Lower lobe of right lung (tissue), 2 donors: ENCODE results near the gene DOK3. TPM values are rescaled to one million over a fixed set of nuclear protein-coding genes. Genes with fewer than 3 reads are reported as not detected.

ENCODE experiments used
- ATAC-seq, 2 donors: fragments of 200-7000 bp; cut with Tn5 transposase; one replicate each; pipeline ENCODE4 v1.9.1; 2020 to 2022; ENCODE audit warnings: mild to moderate bottlenecking in 2 of 2, moderate library complexity in 2 of 2
- DNase-seq: peaks from one replicate; pipeline ENCODE4 v3.0.0-alpha.2; 2020
- H3K27ac ChIP-seq: fragments of 200-600 bp; one replicate; pipeline ENCODE4 v1.8.0; 2022
- H3K27me3 ChIP-seq: fragments of 200-600 bp; one replicate; pipeline ENCODE4 v1.8.0; 2022; ENCODE audit warnings: low read depth
- H3K36me3 ChIP-seq: fragments of 200-600 bp; one replicate; pipeline ENCODE4 v1.8.0; 2022; ENCODE audit warnings: mild to moderate bottlenecking
- H3K4me1 ChIP-seq: fragments of 200-600 bp; one replicate; pipeline ENCODE4 v1.8.0; 2022
- H3K4me3 ChIP-seq: fragments of 200-600 bp; one replicate; pipeline ENCODE4 v1.8.0; 2022; ENCODE audit warnings: mild to moderate bottlenecking
- H3K9me3 ChIP-seq: fragments of 200-600 bp; one replicate; pipeline ENCODE4 v1.8.0; 2022
- CTCF ChIP-seq: fragments of 200-600 bp; IDR thresholded peaks from one replicate; pipeline ENCODE4 v1.8.0; 2022; ENCODE audit warnings: antibody characterized with exemption, mild to moderate bottlenecking
- intact Hi-C: fragments of 100-400 bp; cut with DNase I; formaldehyde crosslinking; loops from one replicate; pipeline ENCODE4 v1.11.0; 2022
- total RNA-seq: library from RNA; stranded (reverse); fragmentation: NEBNext Ultra II Directional; extraction: Animal tissue kit (Norgen Biotek cat#: 25700); gene quantifications from one replicate; pipeline ENCODE4 v1.2.1, GENCODE V29; 2021
- donor health status: DM: no; HTN: yes; CAD: no; lungs with severe emphysema.

DOK3 gene
- total RNA-seq, 1 donor from 2014 or later: 76.5 TPM

GRCh38 chr5:177507165-177507564, 2.5 kb downstream of the DOK3 start:
- Histone ChIP-seq H3K9me3 (no peaks in the 10 kb centered on the region), H3K27me3 (no peaks in the 10 kb centered on the region), H3K4me3 (peak overlapping the region; percentile 59), H3K27ac (no peak overlapping the region), H3K36me3 (peaks cover 30% of the 10 kb centered on the region), H3K4me1 (peaks cover 28% of the 10 kb centered on the region)
- intact Hi-C loops: no loop called here
- TF ChIP-seq CTCF: no peak
- DNase-seq (no peak), ATAC-seq (no peak)

GRCh38 chr5:177505075-177505474, 4.6 kb downstream of the DOK3 start:
- H3K9me3 ChIP-seq: no peaks in the 10 kb centered on the region
- no peak overlapping the region for H3K4me3 ChIP-seq
- no peak for DNase-seq
- H3K36me3 ChIP-seq: peaks cover 9% of the 10 kb centered on the region
- no peak overlapping the region for H3K27ac ChIP-seq
- no peaks in the 10 kb centered on the region for H3K27me3 ChIP-seq
- TF ChIP-seq CTCF: no peak
- H3K4me1 ChIP-seq: peaks cover 29% of the 10 kb centered on the region
- no peak for ATAC-seq
- intact Hi-C loops: no loop called here

GRCh38 chr5:177504086-177505056, 5.3 kb downstream of the DOK3 start:
- no peak for TF ChIP-seq CTCF
- ATAC-seq (no peak), DNase-seq (no peak)
- no peak overlapping the region for H3K4me3 ChIP-seq
- intact Hi-C loops: no loop called here
- no peaks in the 10 kb centered on the region for H3K27me3 ChIP-seq
- peaks cover 9% of the 10 kb centered on the region for H3K36me3 ChIP-seq
- no peak overlapping the region for H3K27ac ChIP-seq
- H3K9me3 ChIP-seq: no peaks in the 10 kb centered on the region
- peaks cover 27% of the 10 kb centered on the region for H3K4me1 ChIP-seq

- intact Hi-C loops: no loop called here
- no peaks in the 10 kb centered on the region for H3K9me3 ChIP-seq
- peaks cover 9% of the 10 kb centered on the region for H3K36me3 ChIP-seq
- peaks cover 24% of the 10 kb centered on the region for H3K4me1 ChIP-seq
- H3K4me3 ChIP-seq: no peak overlapping the region
- H3K27ac ChIP-seq: no peak overlapping the region
- ATAC-seq (no peak), DNase-seq (no peak)
- no peak for TF ChIP-seq CTCF
- H3K27me3 ChIP-seq: no peaks in the 10 kb centered on the region
These were observed 6.1 kb downstream of the DOK3 start for GRCh38 chr5:177503351-177504085.

- TF ChIP-seq CTCF: no peak
- Histone ChIP-seq H3K4me3 (no peak overlapping the region), H3K27ac (no peak overlapping the region), H3K36me3 (peaks cover 9% of the 10 kb centered on the region), H3K27me3 (no peaks in the 10 kb centered on the region), H3K9me3 (no peaks in the 10 kb centered on the region), H3K4me1 (peaks cover 30% of the 10 kb centered on the region)
- intact Hi-C loops: no loop called here
- ATAC-seq (no peak), DNase-seq (no peak)
These were observed 6.7 kb downstream of the DOK3 start for GRCh38 chr5:177502886-177503285.
